ENCODE results near the gene PPP1R2C.

The PPP1R2C gene

DNA sequence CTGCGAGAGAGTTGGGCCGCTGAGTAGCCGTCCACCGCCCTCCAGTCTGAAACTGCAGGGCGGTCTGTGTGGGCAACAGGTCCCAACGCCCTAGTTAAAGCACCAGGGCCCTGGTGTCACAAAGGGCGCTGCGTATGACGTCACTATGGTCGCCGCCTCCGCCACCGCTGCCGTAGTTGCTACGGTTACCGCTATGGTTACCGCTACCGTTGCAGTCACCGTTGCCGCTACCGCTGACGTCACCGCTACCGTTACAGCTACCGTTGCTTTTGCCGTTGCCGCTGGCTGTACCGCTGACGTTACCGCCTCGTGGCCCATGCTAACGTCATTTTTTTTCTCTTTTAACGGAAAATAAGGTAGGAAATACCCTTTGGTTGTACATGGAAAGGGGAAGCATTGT lies at the start of gene PPP1R2C:
PPP1R2C (minus strand) TSS at position 68 of the 400 bp plus-strand sequence. CDS start 84 bp downstream, outside the sequence.
- DNase-seq (ENCODE audit: low read depth) = no peak

GRCh38 chrX:42825201-42825600 lies 47.2 kb upstream of the PPP1R2C start:
- DNase-seq (ENCODE audit: low read depth) = no peak

DNA sequence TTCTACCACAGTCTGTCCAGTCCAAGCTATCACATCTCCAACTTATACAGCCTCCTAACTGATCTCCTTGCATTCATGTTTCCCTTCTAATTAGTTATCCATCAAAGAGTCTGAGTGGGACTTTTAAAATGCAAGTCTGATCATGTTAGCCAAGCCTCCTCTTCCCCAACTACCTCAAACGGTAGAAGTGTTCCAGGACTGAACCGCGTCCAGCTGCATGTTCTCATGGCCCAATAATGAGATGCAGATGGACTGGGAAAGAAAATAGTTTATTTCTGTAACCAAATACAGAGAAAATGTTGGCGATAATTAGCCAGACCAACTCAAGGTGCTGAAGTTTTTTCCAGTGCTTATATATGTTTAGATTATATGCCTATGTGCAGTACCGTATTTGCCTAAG lies 46.6 kb upstream of the PPP1R2C start:
- no peak for DNase-seq (ENCODE audit: low read depth)

GRCh38 chrX:42823443-42823842 lies 45.5 kb upstream of the PPP1R2C start:
- no peak for DNase-seq (ENCODE audit: low read depth)

GRCh38 chrX:42821803-42822443 lies 44.0 kb upstream of the PPP1R2C start:
- DNase-seq (ENCODE audit: low read depth) = no peak

DNA sequence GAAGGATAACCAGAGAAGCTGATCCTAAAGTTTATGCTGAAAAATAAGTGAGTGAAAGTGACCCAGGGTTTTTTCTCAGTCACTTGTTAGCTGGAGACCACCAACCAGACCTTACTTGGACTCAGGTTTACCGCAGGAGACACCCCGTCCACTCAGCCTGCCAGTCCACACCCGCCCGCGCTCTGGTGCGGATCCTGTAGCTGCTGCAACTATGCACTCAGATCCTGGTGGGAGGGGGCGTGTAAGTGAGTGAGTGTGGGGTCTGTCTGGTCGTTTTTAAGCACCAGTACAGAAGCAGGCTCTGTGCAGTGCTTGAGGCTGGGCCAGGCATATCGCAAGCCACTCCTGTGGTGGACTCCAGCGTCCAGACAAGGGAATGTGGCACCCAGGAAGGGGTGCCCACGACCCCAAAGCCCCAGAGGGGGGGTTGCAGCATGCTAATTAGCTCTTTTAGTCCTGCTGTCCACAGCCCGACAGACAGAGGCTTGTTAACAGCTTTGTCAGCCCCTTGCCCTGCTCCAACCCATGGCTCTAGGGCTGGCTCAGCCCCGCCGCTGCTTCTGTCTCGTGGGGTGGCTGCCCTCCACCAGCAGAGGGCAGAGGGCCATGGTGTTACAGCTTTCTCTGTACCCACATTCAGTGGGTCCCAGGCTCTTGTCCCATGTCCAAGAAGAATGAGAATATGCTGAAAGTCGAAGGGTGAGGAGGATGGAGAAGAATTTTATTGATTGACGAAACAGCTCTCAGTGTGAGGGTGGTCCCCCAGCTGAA lies 40.4 kb upstream of the PPP1R2C start:
- no peak for DNase-seq (ENCODE audit: low read depth)

DNA sequence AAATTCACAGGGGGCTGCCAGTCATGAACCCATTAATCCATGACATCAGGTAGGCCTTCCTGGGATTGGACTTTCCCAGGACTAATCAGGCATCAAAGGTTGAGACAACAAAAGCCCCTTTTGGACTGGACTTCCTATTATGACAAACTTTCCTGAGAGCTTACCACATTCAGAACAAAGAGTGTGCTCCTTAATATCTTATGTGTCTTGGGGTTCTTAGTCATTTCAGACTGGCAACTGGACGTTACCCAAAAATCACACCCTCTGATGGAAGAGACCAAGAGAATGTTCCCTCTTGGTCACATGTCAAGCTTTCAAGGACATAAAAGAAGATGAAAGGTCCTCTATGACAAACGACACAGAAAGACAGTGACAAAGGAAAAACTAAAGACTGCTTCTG lies 31.6 kb upstream of the PPP1R2C start:
- no peak for DNase-seq (ENCODE audit: low read depth)

DNA sequence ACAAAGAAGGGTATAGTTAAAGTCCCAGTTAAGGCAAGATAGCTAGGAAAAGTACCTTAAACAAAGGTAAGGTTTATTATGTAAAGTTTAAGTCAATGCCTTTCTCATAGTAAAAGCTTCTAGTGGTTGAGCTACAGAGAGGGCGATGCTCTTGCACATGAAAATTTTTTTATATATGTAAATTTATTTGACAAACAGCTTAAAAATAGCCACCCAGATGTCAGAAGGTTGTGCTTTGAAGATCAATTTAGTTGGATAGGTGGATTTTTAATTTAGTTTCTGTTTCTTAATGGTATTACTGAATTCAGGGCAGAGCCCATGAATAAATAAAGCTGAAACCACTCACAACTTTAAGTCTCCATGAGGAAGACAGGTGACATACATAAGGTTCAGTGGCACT lies 29.4 kb upstream of the PPP1R2C start:
- no peak for DNase-seq (ENCODE audit: low read depth)

GRCh38 chrX:42804524-42804923 lies 26.6 kb upstream of the PPP1R2C start:
- no peak for DNase-seq (ENCODE audit: low read depth)

GRCh38 chrX:42803320-42803719 lies 25.4 kb upstream of the PPP1R2C start:
- DNase-seq (ENCODE audit: low read depth) = peak; percentile 52

GRCh38 chrX:42797651-42798269 lies 19.8 kb upstream of the PPP1R2C start:
- peak; percentile 54 for DNase-seq (ENCODE audit: low read depth)

GRCh38 chrX:42783451-42783850 lies 5.5 kb upstream of the PPP1R2C start:
- peak; percentile 59 for DNase-seq (ENCODE audit: low read depth)

- DNase-seq (ENCODE audit: low read depth) = no peak
Measured at GRCh38 chrX:42776195-42776594, 1.8 kb downstream of the PPP1R2C start.

GRCh38 chrX:42772874-42773273 lies 5.1 kb downstream of the PPP1R2C start:
- DNase-seq (ENCODE audit: low read depth) = no peak

- peak; percentile 65 for DNase-seq (ENCODE audit: low read depth)
Measured at GRCh38 chrX:42771506-42772335, 6.2 kb downstream of the PPP1R2C start.

- peak; percentile 25 for DNase-seq (ENCODE audit: low read depth)
Measured at GRCh38 chrX:42770566-42770965, 7.4 kb downstream of the PPP1R2C start.

- DNase-seq (ENCODE audit: low read depth) = no peak
Measured at GRCh38 chrX:42759881-42760280, 18.1 kb downstream of the PPP1R2C start.

- DNase-seq (ENCODE audit: low read depth) = peak; percentile 75
Measured at GRCh38 chrX:42755815-42756214, 22.1 kb downstream of the PPP1R2C start.

DNA sequence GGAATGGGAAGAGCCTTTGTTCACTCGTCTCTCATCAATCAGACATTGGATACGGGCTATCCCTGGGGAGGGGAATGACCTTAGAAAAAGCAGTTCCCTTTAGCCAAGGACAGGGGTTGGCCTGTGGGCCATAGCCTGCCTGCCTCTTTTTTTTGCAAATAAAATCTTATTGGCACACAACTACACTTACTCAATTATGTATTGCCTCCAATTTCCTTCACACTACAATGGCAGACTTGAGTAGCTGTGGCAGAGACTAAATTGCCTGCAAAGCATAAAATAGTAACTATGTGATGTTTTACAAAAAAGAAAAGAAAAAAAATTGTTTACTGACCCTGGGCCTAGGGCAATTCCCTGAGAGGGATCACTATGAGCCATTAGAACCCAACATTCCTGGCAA lies 23.4 kb downstream of the PPP1R2C start:
- DNase-seq (ENCODE audit: low read depth) = no peak

- no peak for DNase-seq (ENCODE audit: low read depth)
Measured at GRCh38 chrX:42754115-42754514, 23.8 kb downstream of the PPP1R2C start.

GRCh38 chrX:42752730-42753129 lies 25.2 kb downstream of the PPP1R2C start:
- peak; percentile 30 for DNase-seq (ENCODE audit: low read depth)

- peak; percentile 48 for DNase-seq (ENCODE audit: low read depth)
Measured at GRCh38 chrX:42751573-42751972, 26.4 kb downstream of the PPP1R2C start.
